ENCODE measurements around the gene CDH23. TPM values are rescaled to one million over a fixed set of nuclear protein-coding genes. Genes with fewer than 3 reads are reported as not detected.
A peak's percentile ranks its signal among the peaks of the same experiment; 100 is the strongest.

Gene CDH23
- total and polyA plus RNA-seq, 2 experiments from 2014 or later: 0.08 TPM; not detected in 1

DNA sequence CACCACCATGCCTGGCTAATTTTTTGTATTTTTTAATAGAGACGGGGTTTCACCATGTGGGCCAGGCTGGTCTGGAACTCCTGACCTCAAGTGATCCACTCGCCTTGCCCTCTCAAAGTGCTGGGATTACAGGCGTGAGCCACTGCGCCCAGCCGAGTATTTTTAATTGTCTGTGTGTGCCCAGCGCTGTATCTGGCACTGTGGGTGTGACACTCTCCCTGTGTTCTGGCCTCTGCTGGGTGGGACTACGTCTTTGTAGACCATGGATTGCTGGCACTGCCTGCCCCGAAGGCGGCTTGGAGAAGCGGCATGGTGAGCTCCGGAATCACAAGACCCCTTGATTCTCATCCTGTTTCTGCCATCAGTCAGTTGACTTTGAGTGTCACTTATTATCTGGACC is 136.2 kb downstream of the CDH23 start:
- DNase-seq: no peak
- Histone ChIP-seq H3K4me1 (ENCODE audit: insufficient read depth) (no peaks in the 10 kb centered on the region), H4K20me1 (ENCODE audit: insufficient read depth) (no peaks in the 10 kb centered on the region), H3K27ac (no peak overlapping the region), H3K4me2 (ENCODE audit: unreplicated experiment) (no peak overlapping the region), H3K9me2 (ENCODE audit: insufficient read depth) (no peaks in the 10 kb centered on the region), H3K9me3 (ENCODE audit: low read depth) (no peaks in the 10 kb centered on the region), H3K4me3 (no peak overlapping the region), H3K36me3 (ENCODE audit: low read depth) (no peaks in the 10 kb centered on the region), H3K9ac (no peak overlapping the region), H2AFZ (no peak overlapping the region), H3F3A (ENCODE audit: insufficient read depth) (no peaks in the 10 kb centered on the region), H3K27me3 (replicated peaks; ENCODE audit: insufficient read depth) (no peaks in the 10 kb centered on the region), H3K79me2 (ENCODE audit: insufficient read depth) (no peaks in the 10 kb centered on the region)
- in situ Hi-C loops (cut with MboI): no loop called here
- no peak for TF ChIP-seq EZH2 (IDR thresholded peaks at IDR 0.05; ENCODE audit: insufficient read depth, poor library complexity, severe bottlenecking)
- TF ChIP-seq EZH2phosphoT487 (IDR thresholded peaks at IDR 0.05; ENCODE audit: insufficient read depth, low read depth): no peak
- 78 to 84% methylated on average over 11 of the region's 11 CpGs for WGBS, 2 experiments (ENCODE audit: low coverage in 1 of 2, low lambda C conversion rate in 2 of 2, missing lambda C conversion rate in 2 of 2)

DNA sequence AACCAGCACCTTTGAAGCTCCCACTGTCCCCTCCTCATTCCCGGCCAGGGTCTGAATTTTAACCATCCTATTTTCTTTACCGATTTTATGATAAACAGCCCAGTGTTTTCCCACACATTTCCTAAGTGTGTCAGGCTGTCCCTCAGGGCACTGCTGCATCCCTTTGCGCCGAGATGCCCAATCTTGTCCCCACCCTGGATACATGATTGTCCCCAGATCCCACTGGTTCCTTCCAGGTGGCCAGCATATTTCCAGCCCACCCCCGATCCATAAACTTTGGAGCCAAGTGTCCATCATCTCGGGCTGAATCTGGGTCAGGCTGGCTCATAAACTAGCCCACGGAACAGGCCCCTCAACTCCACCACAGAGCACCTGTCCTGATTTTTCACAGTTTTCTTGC is 137.2 kb downstream of the CDH23 start:
- WGBS, 2 experiments (ENCODE audit: low coverage in 1 of 2, low lambda C conversion rate in 2 of 2, missing lambda C conversion rate in 2 of 2): 55 to 56% methylated on average over 7 of the region's 7 CpGs

DNA sequence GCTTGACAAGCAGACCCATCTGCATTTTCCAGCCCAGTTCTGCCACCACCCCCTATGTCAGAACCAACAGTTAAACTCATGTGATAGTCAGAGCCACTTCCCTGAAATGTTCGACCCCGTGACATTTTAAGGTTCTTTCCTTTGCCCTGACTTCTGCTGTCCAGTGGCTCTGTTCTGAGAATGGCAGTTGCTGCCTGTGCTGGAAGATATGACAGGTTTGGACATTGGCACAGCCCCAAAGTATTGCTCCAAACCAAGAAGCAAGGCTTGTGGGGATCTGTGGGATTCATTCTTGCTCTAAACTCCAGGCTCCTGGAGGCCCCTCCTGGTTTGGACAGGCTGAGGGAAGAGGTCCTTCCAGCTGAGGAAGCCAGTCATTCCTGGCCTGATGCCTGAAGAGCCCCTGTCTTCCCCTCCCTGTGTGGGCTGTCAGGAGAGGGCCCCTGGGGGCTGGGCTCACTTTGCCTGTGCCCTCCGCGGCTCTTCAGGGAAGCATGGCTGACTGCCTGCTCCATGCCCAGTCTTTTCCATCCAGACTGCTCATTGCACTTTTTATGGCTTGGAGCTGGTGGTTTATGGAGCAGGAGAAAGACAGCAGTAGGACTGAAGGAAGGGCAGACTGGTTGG is 138.0 kb downstream of the CDH23 start:
- H3F3A ChIP-seq (ENCODE audit: insufficient read depth): no peaks in the 10 kb centered on the region
- in situ Hi-C loops (cut with MboI): no loop called here
- no peaks in the 10 kb centered on the region for H3K9me3 ChIP-seq (ENCODE audit: low read depth)
- no peaks in the 10 kb centered on the region for H3K9me2 ChIP-seq (ENCODE audit: insufficient read depth)
- no peaks in the 10 kb centered on the region for H4K20me1 ChIP-seq (ENCODE audit: insufficient read depth)
- H3K27ac ChIP-seq: no peak overlapping the region
- H3K4me3 ChIP-seq: no peak overlapping the region
- no peak overlapping the region for H3K9ac ChIP-seq
- H3K36me3 ChIP-seq (ENCODE audit: low read depth): no peaks in the 10 kb centered on the region
- WGBS, 2 experiments (ENCODE audit: low coverage in 1 of 2, low lambda C conversion rate in 2 of 2, missing lambda C conversion rate in 2 of 2): 80 to 87% methylated on average over 4 of the region's 4 CpGs
- 0 out of 2 replicates have a peak, but pooled peaks cover 4% of the 10 kb centered on the region for H3K27me3 ChIP-seq (replicated peaks; ENCODE audit: insufficient read depth)
- no peak for DNase-seq
- no peaks in the 10 kb centered on the region for H3K79me2 ChIP-seq (ENCODE audit: insufficient read depth)
- no peak overlapping the region for H2AFZ ChIP-seq
- TF ChIP-seq EZH2phosphoT487 (IDR thresholded peaks at IDR 0.05; ENCODE audit: insufficient read depth, low read depth) (no peak), EZH2 (IDR thresholded peaks at IDR 0.05; ENCODE audit: insufficient read depth, poor library complexity, severe bottlenecking) (no peak)
- no peak overlapping the region for H3K4me2 ChIP-seq (ENCODE audit: unreplicated experiment)
- no peaks in the 10 kb centered on the region for H3K4me1 ChIP-seq (ENCODE audit: insufficient read depth)

More for the DNA sequence above, 137.2 kb downstream of the CDH23 start:
- Histone ChIP-seq H3K36me3 (ENCODE audit: low read depth) (no peaks in the 10 kb centered on the region), H3F3A (ENCODE audit: insufficient read depth) (no peaks in the 10 kb centered on the region), H3K27me3 (replicated peaks; ENCODE audit: insufficient read depth) (no peaks in the 10 kb centered on the region), H3K4me1 (ENCODE audit: insufficient read depth) (no peaks in the 10 kb centered on the region), H3K9me2 (ENCODE audit: insufficient read depth) (no peaks in the 10 kb centered on the region), H3K4me2 (ENCODE audit: unreplicated experiment) (no peak overlapping the region), H3K4me3 (no peak overlapping the region), H2AFZ (no peak overlapping the region), H3K79me2 (ENCODE audit: insufficient read depth) (no peaks in the 10 kb centered on the region), H3K27ac (no peak overlapping the region), H4K20me1 (ENCODE audit: insufficient read depth) (no peaks in the 10 kb centered on the region), H3K9ac (no peak overlapping the region), H3K9me3 (ENCODE audit: low read depth) (no peaks in the 10 kb centered on the region)
- in situ Hi-C loops (cut with MboI): no loop called here
- DNase-seq: no peak
- TF ChIP-seq EZH2phosphoT487 (IDR thresholded peaks at IDR 0.05; ENCODE audit: insufficient read depth, low read depth) (no peak), EZH2 (IDR thresholded peaks at IDR 0.05; ENCODE audit: insufficient read depth, poor library complexity, severe bottlenecking) (no peak)

DNA sequence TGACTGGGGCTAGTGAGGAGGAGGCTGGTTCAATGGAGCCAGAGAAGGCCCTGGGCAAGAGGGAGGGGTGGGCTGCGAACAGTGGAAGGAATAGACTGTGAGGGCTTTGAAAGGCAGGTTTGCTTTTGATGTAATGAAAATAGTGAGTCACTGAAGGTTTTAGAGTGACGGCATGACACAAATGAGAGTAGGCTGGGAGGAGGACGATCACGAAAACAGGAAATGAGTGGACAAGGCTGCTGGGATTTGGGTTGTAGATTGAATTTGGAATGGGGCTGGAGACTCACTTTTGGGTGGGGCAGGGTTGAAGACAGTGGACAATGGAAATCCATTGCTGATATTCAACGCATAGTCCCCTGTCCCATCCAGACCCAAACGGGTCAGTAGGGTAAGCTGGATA is 139.6 kb downstream of the CDH23 start:
- no peak overlapping the region for H2AFZ ChIP-seq
- H3K4me2 ChIP-seq (ENCODE audit: unreplicated experiment): no peak overlapping the region
- H3K9me3 ChIP-seq (ENCODE audit: low read depth): no peaks in the 10 kb centered on the region
- DNase-seq: peak; percentile 70
- no peaks in the 10 kb centered on the region for H3K9me2 ChIP-seq (ENCODE audit: insufficient read depth)
- H4K20me1 ChIP-seq (ENCODE audit: insufficient read depth): no peaks in the 10 kb centered on the region
- no peak for TF ChIP-seq EZH2phosphoT487 (IDR thresholded peaks at IDR 0.05; ENCODE audit: insufficient read depth, low read depth)
- TF ChIP-seq EZH2 (IDR thresholded peaks at IDR 0.05; ENCODE audit: insufficient read depth, poor library complexity, severe bottlenecking): no peak
- H3K4me1 ChIP-seq (ENCODE audit: insufficient read depth): no peaks in the 10 kb centered on the region
- in situ Hi-C loops (cut with MboI): no loop called here
- no peaks in the 10 kb centered on the region for H3K79me2 ChIP-seq (ENCODE audit: insufficient read depth)
- WGBS, 2 experiments (ENCODE audit: low coverage in 1 of 2, low lambda C conversion rate in 2 of 2, missing lambda C conversion rate in 2 of 2): 40 to 42% methylated on average over 6 of the region's 6 CpGs
- H3K27me3 ChIP-seq (replicated peaks; ENCODE audit: insufficient read depth): 0 out of 2 replicates have a peak, but pooled peaks cover 7% of the 10 kb centered on the region
- H3K27ac ChIP-seq: no peak overlapping the region
- no peaks in the 10 kb centered on the region for H3F3A ChIP-seq (ENCODE audit: insufficient read depth)
- H3K36me3 ChIP-seq (ENCODE audit: low read depth): no peaks in the 10 kb centered on the region
- H3K9ac ChIP-seq: no peak overlapping the region
- no peak overlapping the region for H3K4me3 ChIP-seq

All from GM23248 (cell line).